Activated T-cell treated with anti-CD3 and anti-CD28 coated beads, Interleukin-2, amount 50 U/mL, for 1 hour (primary cell): ENCODE measurements around the gene APEH.

ENCODE experiments used
- DNase-seq: peaks from one replicate; pipeline ENCODE4 v3.0.0-alpha.2; 2020

The APEH gene

DNA sequence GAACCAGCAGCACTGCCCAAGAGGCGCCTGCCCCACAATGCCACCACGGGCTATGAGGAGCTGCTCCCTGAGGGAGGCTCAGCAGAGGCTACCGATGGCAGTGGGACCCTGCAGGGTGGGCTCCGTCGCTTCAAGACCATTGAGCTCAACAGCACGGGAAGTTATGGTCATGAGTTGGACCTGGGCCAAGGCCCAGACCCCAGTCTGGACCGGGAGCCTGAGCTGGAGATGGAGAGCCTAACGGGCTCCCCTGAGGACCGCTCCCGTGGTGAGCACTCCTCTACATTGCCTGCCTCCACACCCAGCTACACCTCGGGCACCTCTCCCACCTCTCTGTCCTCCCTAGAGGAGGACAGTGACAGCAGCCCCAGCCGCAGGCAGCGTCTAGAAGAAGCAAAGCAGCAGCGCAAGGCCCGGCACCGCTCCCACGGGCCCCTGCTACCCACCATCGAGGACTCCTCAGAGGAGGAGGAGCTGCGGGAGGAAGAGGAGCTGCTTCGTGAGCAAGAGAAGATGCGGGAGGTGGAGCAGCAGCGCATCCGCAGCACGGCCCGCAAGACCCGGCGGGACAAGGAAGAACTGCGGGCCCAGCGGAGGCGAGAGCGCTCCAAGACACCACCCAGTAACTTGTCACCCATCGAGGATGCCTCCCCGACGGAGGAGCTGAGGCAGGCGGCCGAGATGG, 21.8 kb upstream of the APEH start:
- DNase-seq, result no peak

- no peak for DNase-seq
These were observed 21.2 kb upstream of the APEH start for GRCh38 chr3:49652903-49653415.

DNA sequence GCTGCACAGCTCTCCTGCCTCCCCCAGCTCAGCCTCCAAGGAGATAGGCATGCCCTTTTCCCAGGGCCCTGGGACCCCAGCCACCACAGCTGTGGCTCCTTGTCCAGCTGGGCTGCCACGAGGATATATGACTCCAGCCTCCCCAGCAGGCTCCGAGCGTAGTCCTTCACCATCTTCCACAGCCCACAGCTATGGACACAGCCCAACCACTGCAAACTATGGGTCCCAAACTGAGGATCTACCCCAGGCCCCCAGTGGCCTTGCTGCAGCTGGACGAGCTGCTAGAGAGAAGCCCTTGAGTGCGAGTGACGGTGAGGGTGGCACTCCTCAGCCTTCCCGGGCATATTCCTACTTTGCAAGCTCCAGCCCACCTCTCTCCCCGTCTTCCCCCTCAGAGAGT, 20.5 kb upstream of the APEH start:
- no peak for DNase-seq

GRCh38 chr3:49654176-49654825, 19.9 kb upstream of the APEH start:
- DNase-seq, result no peak

DNA sequence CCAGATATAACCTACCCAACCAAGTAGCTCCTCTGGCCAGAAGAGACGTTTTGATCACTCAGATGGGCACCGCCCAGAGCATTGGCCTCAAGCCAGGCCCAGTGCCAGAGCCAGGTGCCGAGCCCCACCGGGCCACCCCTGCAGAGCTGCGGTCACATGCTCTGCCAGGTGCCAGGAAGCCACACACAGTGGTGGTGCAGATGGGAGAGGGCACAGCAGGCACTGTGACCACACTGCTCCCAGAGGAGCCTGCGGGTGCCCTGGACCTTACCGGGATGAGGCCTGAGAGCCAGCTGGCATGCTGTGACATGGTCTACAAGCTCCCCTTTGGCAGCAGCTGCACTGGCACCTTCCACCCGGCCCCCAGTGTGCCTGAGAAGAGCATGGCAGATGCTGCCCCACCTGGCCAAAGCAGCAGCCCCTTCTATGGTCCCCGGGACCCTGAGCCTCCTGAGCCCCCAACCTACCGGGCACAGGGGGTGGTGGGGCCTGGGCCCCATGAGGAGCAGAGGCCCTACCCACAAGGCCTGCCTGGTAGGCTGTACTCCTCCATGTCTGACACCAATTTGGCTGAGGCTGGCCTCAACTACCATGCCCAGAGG, 19.1 kb upstream of the APEH start:
- no peak for DNase-seq

- DNase-seq, result no peak
These were observed 18.3 kb upstream of the APEH start for GRCh38 chr3:49655731-49656285.

DNA sequence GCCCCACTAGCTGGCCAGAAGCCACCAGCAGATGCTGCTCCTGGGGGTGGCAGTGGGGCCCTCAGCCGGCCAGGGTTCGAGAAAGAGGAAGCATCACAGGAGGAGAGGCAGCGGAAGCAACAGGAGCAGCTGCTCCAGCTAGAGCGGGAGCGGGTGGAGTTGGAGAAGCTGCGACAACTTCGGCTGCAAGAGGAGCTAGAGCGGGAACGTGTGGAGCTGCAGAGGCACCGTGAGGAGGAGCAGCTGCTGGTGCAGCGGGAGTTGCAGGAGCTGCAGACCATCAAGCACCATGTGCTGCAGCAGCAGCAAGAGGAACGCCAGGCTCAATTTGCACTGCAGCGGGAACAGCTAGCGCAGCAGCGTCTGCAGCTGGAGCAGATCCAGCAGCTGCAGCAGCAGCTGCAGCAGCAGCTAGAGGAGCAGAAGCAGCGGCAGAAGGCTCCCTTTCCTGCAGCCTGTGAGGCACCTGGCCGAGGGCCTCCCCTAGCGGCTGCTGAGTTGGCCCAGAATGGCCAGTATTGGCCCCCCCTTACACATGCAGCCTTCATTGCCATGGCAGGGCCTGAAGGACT, 17.5 kb upstream of the APEH start:
- DNase-seq, result no peak

- no peak for DNase-seq
These were observed 16.8 kb upstream of the APEH start for GRCh38 chr3:49657208-49657915.

DNA sequence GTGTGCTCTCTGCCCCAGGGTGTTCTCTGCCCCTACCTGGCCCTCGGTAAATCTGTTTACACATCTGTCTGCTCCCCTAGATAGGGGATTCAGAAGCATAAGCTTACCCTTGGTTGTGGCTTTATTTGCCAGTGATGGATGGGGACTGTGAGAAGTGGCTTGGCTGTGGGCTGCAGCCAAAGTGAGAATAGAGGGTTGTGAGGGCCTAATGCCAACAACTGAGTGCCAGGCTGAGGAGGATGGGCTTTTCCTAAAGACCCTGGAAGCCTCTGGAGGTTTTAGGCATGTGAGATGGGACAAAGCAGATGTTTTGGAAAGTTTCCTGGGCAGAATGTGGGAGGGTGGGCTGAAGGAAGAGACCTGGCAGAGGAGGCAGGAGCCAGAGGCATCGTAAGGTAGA, 15.4 kb upstream of the APEH start:
- DNase-seq, result no peak

DNA sequence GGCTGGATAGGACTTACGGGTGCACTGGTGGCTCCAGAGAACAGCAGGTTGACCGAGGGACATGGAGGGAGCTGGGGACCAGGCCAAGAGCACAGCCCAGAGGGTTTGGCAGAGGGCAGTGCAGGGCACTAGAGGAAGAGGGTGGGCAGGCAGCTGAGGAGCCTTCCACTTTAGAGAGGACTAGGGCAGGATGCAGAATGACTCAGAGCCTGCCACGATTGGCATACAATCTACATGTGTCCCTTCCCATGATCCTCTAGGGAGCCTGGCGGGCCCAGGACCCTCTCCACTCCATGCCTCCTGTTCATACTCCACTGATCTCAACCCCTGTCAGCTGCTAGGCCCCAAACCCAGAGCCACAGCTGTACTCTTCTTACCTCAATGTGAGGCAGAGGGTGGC, 14.4 kb upstream of the APEH start:
- DNase-seq, result no peak

DNA sequence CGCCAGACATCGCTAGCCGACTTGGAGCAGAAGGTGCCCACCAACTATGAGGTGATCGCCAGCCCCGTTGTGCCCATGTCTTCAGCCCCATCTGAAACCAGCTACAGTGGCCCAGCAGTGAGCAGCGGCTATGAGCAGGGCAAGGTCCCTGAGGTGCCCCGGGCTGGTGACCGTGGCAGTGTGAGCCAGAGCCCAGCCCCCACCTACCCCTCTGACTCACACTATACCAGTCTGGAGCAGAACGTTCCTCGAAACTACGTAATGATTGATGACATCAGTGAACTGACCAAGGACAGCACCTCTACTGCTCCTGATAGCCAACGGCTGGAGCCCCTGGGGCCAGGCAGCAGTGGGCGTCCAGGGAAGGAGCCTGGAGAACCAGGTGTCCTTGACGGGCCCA, 12.9 kb upstream of the APEH start:
- DNase-seq, result no peak

- no peak for DNase-seq
These were observed 12.1 kb upstream of the APEH start for GRCh38 chr3:49662021-49662420.

GRCh38 chr3:49662720-49663413, 11.3 kb upstream of the APEH start:
- DNase-seq, result no peak

DNA sequence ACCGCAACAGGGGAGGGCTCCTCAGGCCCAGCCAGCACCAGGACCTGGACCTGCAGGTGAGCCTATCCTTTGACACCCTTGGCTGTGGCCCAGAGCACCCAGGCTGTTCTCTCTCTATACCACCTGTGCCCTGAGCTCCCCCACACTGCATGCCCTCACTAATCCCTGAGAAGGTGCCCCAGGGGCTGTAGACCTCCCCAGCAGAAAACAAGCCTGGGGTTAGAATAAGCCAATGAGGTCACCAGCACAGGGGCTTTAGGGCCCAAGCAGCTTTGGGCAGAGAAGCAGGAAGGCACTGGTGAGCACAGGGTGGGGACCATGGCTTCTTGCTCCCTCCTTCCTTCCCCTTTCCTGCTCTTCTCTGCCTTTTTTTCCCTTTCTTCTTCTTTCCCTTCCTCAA, 10.3 kb upstream of the APEH start:
- no peak for DNase-seq

GRCh38 chr3:49664300-49664699, 9.9 kb upstream of the APEH start:
- DNase-seq, result no peak

DNA sequence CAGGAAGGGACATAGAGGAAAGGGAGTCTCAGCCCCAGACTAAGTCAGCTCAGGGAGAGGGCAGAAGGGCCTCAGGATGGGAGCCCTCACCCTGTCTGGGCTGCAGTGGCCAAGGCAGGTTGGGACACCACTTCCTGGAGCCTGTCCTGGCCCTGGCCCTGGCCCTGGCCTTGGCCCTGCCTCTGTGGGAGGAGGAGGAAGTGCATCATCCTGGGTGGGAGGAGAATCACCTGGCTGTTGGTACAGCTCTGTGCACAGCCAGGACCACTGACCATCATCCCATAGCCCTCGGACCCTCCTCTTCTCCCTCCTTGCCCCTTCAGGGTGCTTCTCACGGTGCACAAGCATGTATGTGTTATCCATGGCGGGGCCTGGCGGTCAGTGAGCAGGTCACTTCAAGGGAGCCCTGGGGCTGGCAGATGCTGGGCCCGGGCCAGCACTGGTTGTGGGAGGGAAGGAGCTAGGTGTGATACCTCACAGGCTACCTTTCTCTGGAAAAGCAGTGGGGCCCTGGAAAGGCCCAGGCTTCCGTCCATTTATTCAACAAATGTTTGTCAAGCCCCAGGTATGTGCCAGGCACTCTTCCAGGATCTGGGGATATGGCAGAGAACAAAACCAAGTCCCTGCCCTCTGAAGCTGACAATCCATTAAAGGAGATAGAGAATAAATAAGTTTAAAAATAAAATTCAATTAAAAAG, 8.2 kb upstream of the APEH start:
- DNase-seq, result no peak

DNA sequence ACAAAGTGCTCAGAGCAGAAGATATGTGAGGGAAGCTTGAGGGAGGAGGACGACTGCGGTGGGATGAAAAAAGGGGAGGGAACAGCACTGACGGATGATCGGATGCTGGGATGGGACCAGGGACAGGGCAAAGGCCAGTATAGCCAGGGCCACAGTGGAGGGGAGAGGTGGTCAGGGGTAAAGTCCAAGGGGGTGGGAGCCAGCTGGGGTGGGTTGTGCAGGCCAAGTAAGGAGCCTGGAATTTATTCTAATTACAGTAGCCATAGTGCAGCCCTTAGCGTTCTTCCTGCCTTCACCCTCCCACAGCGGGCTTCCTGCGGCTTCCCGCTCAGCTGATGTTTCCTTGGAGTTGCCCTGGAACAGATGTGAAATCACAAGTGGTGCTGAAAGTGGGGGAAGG, 7.6 kb upstream of the APEH start:
- no peak for DNase-seq

GRCh38 chr3:49667701-49668413, 6.3 kb upstream of the APEH start:
- DNase-seq, result no peak

DNA sequence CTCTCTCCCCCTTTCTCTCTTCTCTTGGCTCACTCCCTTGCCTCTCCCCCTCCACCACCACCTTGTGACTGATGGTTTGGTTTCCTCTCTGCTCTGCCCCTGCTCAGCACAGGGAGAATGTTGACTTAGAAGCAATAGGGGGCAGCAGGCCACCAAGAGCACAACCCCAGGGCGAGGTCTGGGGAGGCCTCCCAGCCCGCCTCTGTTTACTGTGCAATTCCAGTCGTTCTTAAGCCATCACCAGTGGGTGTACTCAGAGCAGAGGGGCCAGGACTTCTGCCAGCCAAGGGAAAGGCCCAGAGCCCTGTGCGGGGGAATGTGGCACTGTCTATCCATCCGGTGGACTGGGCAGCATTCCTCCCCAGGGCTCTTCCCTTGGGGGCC, 5.7 kb upstream of the APEH start:
- DNase-seq, result no peak

DNA sequence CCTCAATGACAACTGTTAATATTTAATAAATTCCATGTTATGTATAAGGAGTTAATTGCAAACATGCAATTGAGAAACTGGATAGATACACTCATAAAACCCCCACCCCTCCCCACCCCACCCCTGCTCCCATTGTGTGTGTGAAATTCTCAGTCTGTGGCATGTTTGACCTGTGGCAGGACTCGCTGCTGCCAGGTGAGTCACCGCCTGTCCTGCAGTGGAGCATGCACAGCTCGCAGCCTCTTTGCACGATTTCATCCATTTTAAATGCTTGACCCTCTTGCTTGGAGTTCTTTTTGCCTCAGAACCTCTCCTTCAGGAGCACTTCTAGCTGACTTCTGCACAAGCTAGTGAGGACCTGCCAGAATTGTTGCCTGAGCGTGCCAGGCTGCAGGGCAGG, 5.3 kb upstream of the APEH start:
- DNase-seq, result no peak

DNA sequence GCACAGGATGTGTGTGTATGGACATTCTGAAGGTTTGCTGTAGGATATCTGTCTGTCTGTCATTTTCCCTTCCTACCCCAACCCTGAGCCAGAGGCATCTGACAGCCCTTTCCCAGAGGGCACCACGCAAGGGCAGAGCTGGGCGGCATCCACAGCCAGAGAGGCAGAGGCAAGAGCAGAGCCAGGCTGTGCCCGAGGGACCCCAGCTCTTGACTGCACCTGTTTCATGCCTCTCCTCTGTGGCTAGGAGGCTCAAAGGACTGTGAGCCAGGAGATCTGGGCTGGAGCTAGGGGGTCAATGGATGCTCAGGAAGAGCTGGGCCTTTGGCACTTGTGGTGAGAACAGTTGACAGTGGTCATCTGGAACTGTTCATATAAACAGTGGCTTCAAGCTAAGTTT, 4.8 kb upstream of the APEH start:
- DNase-seq, result no peak
